Measurements from ENCODE around the gene KCNN3. TPM values are rescaled to one million over a fixed set of nuclear protein-coding genes. Genes with fewer than 3 reads are reported as not detected.

KCNN3 gene
- total and polyA plus RNA-seq, 2 of the 8 experiments (the other 6 are each of a cell fraction or from before 2014, with no cell fraction given) = 2.8 to 3.7 TPM

GRCh38 chr1:154869351-154870114, 548 bp downstream of the KCNN3 start:
- Histone ChIP-seq H3K18ac (ENCODE audit: extremely low read depth, low read length) (peak overlapping the region; percentile 68), H3K27ac (ENCODE audit: low read depth, low read length) (no peak overlapping the region), H3K79me2 (ENCODE audit: control insufficient read depth in 1 of 2, insufficient read depth in 2 of 2, low read length in 2 of 2) (no peaks in the 10 kb centered on the region), H3K4me1 (replicated peaks in 1 of 4; ENCODE audit: control insufficient read depth in 3 of 4, insufficient read depth in 4 of 4, low read length in 3 of 4) (peaks cover 13 to 53% (median 21%) of the 10 kb centered on the region in 4 experiments; a peak in 6 of 7 replicates), H2AK5ac (ENCODE audit: low read depth, low read length) (no peak overlapping the region), H3K9ac (replicated peaks in 1 of 4; ENCODE audit: extremely low read depth in 1 of 4, low read depth in 3 of 4, low read length in 3 of 4) (peak overlapping the region in 2 of 4 experiments; percentile 13 to 19; a peak in 1 of 7 replicates), H3K23ac (ENCODE audit: insufficient read length) (no peak overlapping the region), H2AFZ (ENCODE audit: low read length) (no peak overlapping the region), H4K5ac (ENCODE audit: insufficient read length, low read depth, low read length) (no peak overlapping the region), H3K9me3 (ENCODE audit: insufficient read depth in 2 of 2, low read depth in 1 of 2, low read length in 1 of 2) (no peaks in the 10 kb centered on the region), H3K23me2 (ENCODE audit: low read depth, low read length) (peaks cover 3% of the 10 kb centered on the region; the same call in 1 of the 2 replicates), H3K4ac (replicated peaks; ENCODE audit: insufficient read length, low read depth, low read length) (no peak overlapping the region), H2BK5ac (ENCODE audit: low read depth, low read length) (no peak overlapping the region; the same call in 1 of the 2 replicates), H2BK12ac (ENCODE audit: low read depth, low read length) (peak overlapping the region; percentile 60; the same call in 1 of the 2 replicates), H2BK120ac (replicated peaks; ENCODE audit: low read depth, low read length) (no peak overlapping the region), H4K91ac (replicated peaks; ENCODE audit: insufficient read length, low read length) (peak overlapping the region; percentile 69), H3K4me2 (ENCODE audit: insufficient read depth in 1 of 2, low read depth in 2 of 2, low read length in 2 of 2) (peak overlapping the region; percentile 49 to 82), H3K14ac (ENCODE audit: insufficient read length) (no peak overlapping the region), H3K79me1 (ENCODE audit: low read depth, low read length) (no peaks in the 10 kb centered on the region), H2BK15ac (ENCODE audit: low read length) (no peak overlapping the region), H4K8ac (ENCODE audit: extremely low read depth, insufficient read depth, low read length) (no peak overlapping the region; the same call in 1 of the 2 replicates), H3K27me3 (replicated peaks in 1 of 4; ENCODE audit: control insufficient read depth in 3 of 4, extremely low read depth in 1 of 4, insufficient read depth in 3 of 4, low read length in 3 of 4) (peaks cover 0 to 10% (median 7%) of the 10 kb centered on the region in 4 experiments; a peak in 3 of 7 replicates), H3K36me3 (ENCODE audit: control insufficient read depth in 2 of 4, insufficient read depth in 4 of 4, low read length in 3 of 4) (no peaks in the 10 kb centered on the region), H3K4me3 (ENCODE audit: extremely low read depth in 1 of 4, insufficient read depth in 2 of 4, low read depth in 3 of 4, low read length in 4 of 4) (peak overlapping the region; percentile 10 to 58 (median 38); a peak in 7 of 8 replicates), H3K56ac (replicated peaks; ENCODE audit: insufficient read length, low read depth, low read length) (no peak overlapping the region), H4K20me1 (replicated peaks in 1 of 2; ENCODE audit: control insufficient read depth in 1 of 2, insufficient read depth in 2 of 2, low read length in 2 of 2) (no peaks in the 10 kb centered on the region), H2BK20ac (ENCODE audit: low read length) (no peak overlapping the region)
- ChIA-PET CTCF (ENCODE audit: partially characterized antibody) (interaction anchor here (0.6 to 6.3 kb wide), 22 partner anchors 9 to 310 kb away, joined by 3 to 80 read pairs (median 4); partner anchors contain the start of gene PMVK), POLR2A (ENCODE audit: partially characterized antibody) (interaction anchor here (0.7 to 3.6 kb wide), 4 partner anchors 10 to 212 kb away, joined by 3 to 15 read pairs (median 4); partner anchors contain the start of gene PMVK)
- WGBS, 2 experiments (ENCODE audit: extremely low coverage in 1 of 2, insufficient coverage in 1 of 2, insufficient read length in 1 of 2, insufficient replicate concordance in 2 of 2, low coverage in 1 of 2, low lambda C conversion rate in 2 of 2, missing lambda C conversion rate in 1 of 2) = 44% methylated on average over 25 of the region's 26 CpGs; no CpG with 5 or more reads in 1 of the 2 experiments
- DNase-seq (ENCODE audit: low read depth in 1 of 2, low spot score in 2 of 2) = no peak
- TF ChIP-seq, protein P1, sequence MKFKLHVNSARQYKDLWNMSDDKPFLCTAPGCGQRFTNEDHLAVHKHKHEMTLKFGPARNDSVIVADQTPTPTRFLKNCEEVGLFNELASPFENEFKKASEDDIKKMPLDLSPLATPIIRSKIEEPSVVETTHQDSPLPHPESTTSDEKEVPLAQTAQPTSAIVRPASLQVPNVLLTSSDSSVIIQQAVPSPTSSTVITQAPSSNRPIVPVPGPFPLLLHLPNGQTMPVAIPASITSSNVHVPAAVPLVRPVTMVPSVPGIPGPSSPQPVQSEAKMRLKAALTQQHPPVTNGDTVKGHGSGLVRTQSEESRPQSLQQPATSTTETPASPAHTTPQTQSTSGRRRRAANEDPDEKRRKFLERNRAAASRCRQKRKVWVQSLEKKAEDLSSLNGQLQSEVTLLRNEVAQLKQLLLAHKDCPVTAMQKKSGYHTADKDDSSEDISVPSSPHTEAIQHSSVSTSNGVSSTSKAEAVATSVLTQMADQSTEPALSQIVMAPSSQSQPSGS (IDR thresholded peaks at IDR 0.05; ENCODE audit: low read length) = no peak
- peak; percentile 9 for TF ChIP-seq ASH2L (IDR thresholded peaks at IDR 0.05; ENCODE audit: low read length)
- FAIRE-seq = no peak
